Panc1 (cell line): ENCODE measurements around the gene CUL4A. TPM values are rescaled to one million over a fixed set of nuclear protein-coding genes. Genes with fewer than 3 reads are reported as not detected.

Experiments used
- ATAC-seq: fragments of 200-7000 bp; cut with Tn5 transposase; 2 replicates; pipeline ENCODE4 v1.9.1; 2020; ENCODE audit warnings: mild to moderate bottlenecking, moderate library complexity
- BruUV-seq: library from RNA; stranded (reverse); fragments of 400-500 nt; replicated peaks from 2 replicates; lab custom pipeline; 2021; lab: Mats Ljungman, UMichigan
- CTCF ChIA-PET: fragments of 300-600 bp; sonication (Branson Sonifier 250); formaldehyde crosslinking; loops from one replicate; lab custom pipeline; 2022; ENCODE audit warnings: antibody characterized with exemption; lab: Charles Lee
- POLR2A ChIA-PET: fragments of 300-600 bp; sonication (Branson Sonifier 250); formaldehyde crosslinking; loops from one replicate; lab custom pipeline; 2022; ENCODE audit warnings: antibody characterized with exemption; lab: Charles Lee
- DNase-seq: peaks from one replicate; pipeline ENCODE4 v3.0.0-alpha.2; 2010; ENCODE audit warnings: low read depth, low spot score
- H3K27ac ChIP-seq: 2 replicates; pipeline ENCODE4 v1.5.1; 2011; ENCODE audit warnings: mild to moderate bottlenecking, low read length, inconsistent platforms
- H3K27me3 ChIP-seq: fragments of 200-500 bp; sonication (Bioruptor generic); 2 replicates; pipeline ENCODE4 v1.6.0; 2014; ENCODE audit warnings: low read length, inconsistent platforms; ENCODE audit not compliant: control insufficient read depth, insufficient read depth
- H3K36me3 ChIP-seq: fragments of 200-500 bp; sonication (Bioruptor generic); 2 replicates; pipeline ENCODE4 v1.5.1; 2014; ENCODE audit warnings: inconsistent platforms, mild to moderate bottlenecking, low read length, moderate library complexity; ENCODE audit not compliant: control insufficient read depth, insufficient read depth
- H3K4me1 ChIP-seq: 2 replicates; pipeline ENCODE4 v1.5.1; 2011; ENCODE audit warnings: inconsistent platforms, mild to moderate bottlenecking, low read length, moderate library complexity; ENCODE audit not compliant: control insufficient read depth, insufficient read depth
- H3K4me3 ChIP-seq, 2 experiments: 2 replicates each; pipeline ENCODE4 v1.5.1; 2011 to 2012; ENCODE audit warnings: low read depth in 2 of 2, low read length in 2 of 2, mild to moderate bottlenecking in 2 of 2, inconsistent platforms in 1 of 2, moderate library complexity in 1 of 2
- H3K9me3 ChIP-seq: fragments of 200-500 bp; sonication (Bioruptor generic); 2 replicates; pipeline ENCODE4 v1.5.1; 2014; ENCODE audit warnings: low read depth, mild to moderate bottlenecking, inconsistent platforms, low read length, moderate library complexity; ENCODE audit not compliant: control insufficient read depth, insufficient read depth
- CTCF ChIP-seq: fragments of 450-650 bp; IDR thresholded peaks from 2 replicates; pipeline ENCODE4 v1.5.1; 2017; ENCODE audit warnings: mild to moderate bottlenecking
- POLR2AphosphoS5 ChIP-seq: IDR thresholded peaks from 2 replicates; pipeline ENCODE4 v1.6.1; 2012; ENCODE audit warnings: mild to moderate bottlenecking, low read depth, low read length, moderate library complexity
- REST ChIP-seq, 2 experiments: IDR thresholded peaks; 2 replicates each; pipeline ENCODE4 v1.6.1; 2011 to 2012; ENCODE audit warnings: low read depth in 2 of 2, control low read depth in 1 of 2, low read length in 1 of 2, mild to moderate bottlenecking in 1 of 2, moderate library complexity in 1 of 2; ENCODE audit not compliant: insufficient read depth in 1 of 2
- SIN3A ChIP-seq: IDR thresholded peaks from 2 replicates; pipeline ENCODE4 v1.6.1; 2012; ENCODE audit warnings: low read depth, mild to moderate bottlenecking, low read length, moderate library complexity, borderline replicate concordance; ENCODE audit not compliant: insufficient read depth
- TCF7L2 ChIP-seq: IDR thresholded peaks from 2 replicates; pipeline ENCODE4 v1.6.1; 2011; ENCODE audit warnings: mild to moderate bottlenecking, low read depth, low read length, inconsistent platforms
- in situ Hi-C: cut with HindIII; loops from 2 replicates; pipeline ENCODE4 v1.10.0; 2016; ENCODE audit warnings: low sequenced_read_pairs, low pct_unique_long_range_greater_than_20kb
- intact Hi-C: fragments of 100-400 bp; cut with micrococcal nuclease; formaldehyde crosslinking; loops from one replicate; pipeline ENCODE4 v1.10.0; 2022; ENCODE audit not compliant: unreplicated experiment
- total RNA-seq: library from RNA; stranded (reverse); gene quantifications from one replicate; pipeline ENCODE4 v1.2.1, GENCODE V29; 2021; ENCODE audit not compliant: unreplicated experiment

Gene CUL4A
- total RNA-seq, 1 experiment from 2014 or later, result 80.8 TPM

GRCh38 chr13:113299951-113300350, 90.5 kb downstream of the CUL4A start:
- CTCF ChIA-PET, result no interaction called here
- TF ChIP-seq TCF7L2, result no peak
- no peak for TF ChIP-seq CTCF
- TF ChIP-seq REST (IDR thresholded peaks at IDR 0.05; ENCODE audit: insufficient read depth in 1 of 2, low read depth in 2 of 2, low read length in 1 of 2), result no peak
- TF ChIP-seq SIN3A, result no peak
- no peak for TF ChIP-seq POLR2AphosphoS5
- no TSS peak for BruUV-seq

GRCh38 chr13:113302986-113303385, 93.6 kb downstream of the CUL4A start:
- no TSS peak for BruUV-seq
- Histone ChIP-seq H3K9me3 (no peaks in the 10 kb centered on the region), H3K27ac (no peak overlapping the region), H3K4me1 (peaks cover 4% of the 10 kb centered on the region), H3K27me3 (no peaks in the 10 kb centered on the region), H3K36me3 (no peaks in the 10 kb centered on the region; the same call in 1 of the 2 replicates), H3K4me3 (no peak overlapping the region)
- TF ChIP-seq TCF7L2 (no peak), CTCF (no peak), REST (IDR thresholded peaks at IDR 0.05; ENCODE audit: insufficient read depth in 1 of 2, low read depth in 2 of 2, low read length in 1 of 2) (no peak), SIN3A (no peak), POLR2AphosphoS5 (no peak)
- ATAC-seq (no peak), DNase-seq (no peak)
- intact Hi-C loops, result no loop called here
- ChIA-PET CTCF (no interaction called here), POLR2A (no interaction called here)
- in situ Hi-C loops, result no loop called here

More at GRCh38 chr13:113299951-113300350, 90.5 kb downstream of the CUL4A start:
- ATAC-seq (no peak), DNase-seq (no peak)
- H3K36me3 ChIP-seq, result peaks cover 3% of the 10 kb centered on the region; the same call in 1 of the 2 replicates
- POLR2A ChIA-PET, result no interaction called here
- peaks cover 4% of the 10 kb centered on the region for H3K4me1 ChIP-seq
- intact Hi-C loops, result no loop called here
- no peak overlapping the region for H3K4me3 ChIP-seq
- H3K27me3 ChIP-seq, result no peaks in the 10 kb centered on the region
- H3K9me3 ChIP-seq, result no peaks in the 10 kb centered on the region
- H3K27ac ChIP-seq, result no peak overlapping the region
- in situ Hi-C loops, result no loop called here
